Measurements from ENCODE around the gene C17orf113. TPM values are rescaled to one million over a fixed set of nuclear protein-coding genes. Genes with fewer than 3 reads are reported as not detected.

Gene C17orf113
- polyA plus RNA-seq, 1 experiment: 0.07 TPM

- peaks cover 39% of the 10 kb centered on the region for H3K27me3 ChIP-seq (ENCODE audit: control insufficient read depth, insufficient read depth, low read length)
- ChIA-PET POLR2A (no interaction called here), CTCF (no interaction called here)
- no peak overlapping the region for H3K27ac ChIP-seq (ENCODE audit: low read depth, low read length)
- no peak for DNase-seq (ENCODE audit: low read depth, low spot score)
- TF ChIP-seq, protein P1, sequence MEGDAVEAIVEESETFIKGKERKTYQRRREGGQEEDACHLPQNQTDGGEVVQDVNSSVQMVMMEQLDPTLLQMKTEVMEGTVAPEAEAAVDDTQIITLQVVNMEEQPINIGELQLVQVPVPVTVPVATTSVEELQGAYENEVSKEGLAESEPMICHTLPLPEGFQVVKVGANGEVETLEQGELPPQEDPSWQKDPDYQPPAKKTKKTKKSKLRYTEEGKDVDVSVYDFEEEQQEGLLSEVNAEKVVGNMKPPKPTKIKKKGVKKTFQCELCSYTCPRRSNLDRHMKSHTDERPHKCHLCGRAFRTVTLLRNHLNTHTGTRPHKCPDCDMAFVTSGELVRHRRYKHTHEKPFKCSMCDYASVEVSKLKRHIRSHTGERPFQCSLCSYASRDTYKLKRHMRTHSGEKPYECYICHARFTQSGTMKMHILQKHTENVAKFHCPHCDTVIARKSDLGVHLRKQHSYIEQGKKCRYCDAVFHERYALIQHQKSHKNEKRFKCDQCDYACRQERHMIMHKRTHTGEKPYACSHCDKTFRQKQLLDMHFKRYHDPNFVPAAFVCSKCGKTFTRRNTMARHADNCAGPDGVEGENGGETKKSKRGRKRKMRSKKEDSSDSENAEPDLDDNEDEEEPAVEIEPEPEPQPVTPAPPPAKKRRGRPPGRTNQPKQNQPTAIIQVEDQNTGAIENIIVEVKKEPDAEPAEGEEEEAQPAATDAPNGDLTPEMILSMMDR (IDR thresholded peaks at IDR 0.05; ENCODE audit: low read depth, low read length): no peak
- no peaks in the 10 kb centered on the region for H3K9me3 ChIP-seq (ENCODE audit: control insufficient read depth, insufficient read depth, low read length)
- H3K4me3 ChIP-seq (ENCODE audit: low read depth, low read length): no peak overlapping the region
Measured at GRCh38 chr17:42078396-42079043, 28.1 kb upstream of the C17orf113 start.

DNA sequence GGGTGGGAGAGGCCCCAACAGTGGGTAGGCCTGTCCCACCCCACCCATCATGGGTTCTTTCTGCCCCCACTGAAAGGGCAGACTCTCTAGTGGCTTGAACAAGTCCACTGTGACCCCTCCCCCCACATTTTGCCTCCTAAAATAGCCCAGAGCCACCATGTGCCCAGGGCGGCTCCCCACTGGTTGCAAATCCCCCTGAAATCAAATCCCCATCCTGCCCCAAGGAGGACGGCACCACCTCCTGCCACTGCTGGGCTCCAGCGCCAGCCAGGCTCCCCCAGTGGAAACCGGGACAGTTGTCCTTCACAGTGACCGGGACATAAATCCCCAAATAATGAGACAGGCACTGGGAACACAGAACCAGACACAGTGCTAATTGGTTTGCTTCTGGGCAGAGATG is 27.4 kb upstream of the C17orf113 start:
- no peak overlapping the region for H3K4me3 ChIP-seq (ENCODE audit: low read depth, low read length)
- peaks cover 46% of the 10 kb centered on the region for H3K27me3 ChIP-seq (ENCODE audit: control insufficient read depth, insufficient read depth, low read length)
- H3K9me3 ChIP-seq (ENCODE audit: control insufficient read depth, insufficient read depth, low read length): no peaks in the 10 kb centered on the region
- DNase-seq (ENCODE audit: low read depth, low spot score): no peak
- POLR2A ChIA-PET: no interaction called here
- CTCF ChIA-PET: no interaction called here
- no peak overlapping the region for H3K27ac ChIP-seq (ENCODE audit: low read depth, low read length)
- TF ChIP-seq, protein P1 (IDR thresholded peaks at IDR 0.05; ENCODE audit: low read depth, low read length): no peak

GRCh38 chr17:42076797-42077559 is 26.6 kb upstream of the C17orf113 start:
- peaks cover 48% of the 10 kb centered on the region for H3K27me3 ChIP-seq (ENCODE audit: control insufficient read depth, insufficient read depth, low read length)
- no peak overlapping the region for H3K27ac ChIP-seq (ENCODE audit: low read depth, low read length)
- CTCF ChIA-PET: interaction anchor here (1.1 kb wide), 1 partner anchor 9 kb away, joined by 4 read pairs; no protein-coding TSS in a partner anchor
- no peaks in the 10 kb centered on the region for H3K9me3 ChIP-seq (ENCODE audit: control insufficient read depth, insufficient read depth, low read length)
- POLR2A ChIA-PET: no interaction called here
- TF ChIP-seq, protein P1 (IDR thresholded peaks at IDR 0.05; ENCODE audit: low read depth, low read length): no peak
- DNase-seq (ENCODE audit: low read depth, low spot score): no peak
- no peak overlapping the region for H3K4me3 ChIP-seq (ENCODE audit: low read depth, low read length)

GRCh38 chr17:42075789-42076188 is 25.4 kb upstream of the C17orf113 start:
- peaks cover 59% of the 10 kb centered on the region for H3K27me3 ChIP-seq (ENCODE audit: control insufficient read depth, insufficient read depth, low read length)
- no peak for DNase-seq (ENCODE audit: low read depth, low spot score)
- ChIA-PET CTCF (no interaction called here), POLR2A (no interaction called here)
- H3K27ac ChIP-seq (ENCODE audit: low read depth, low read length): no peak overlapping the region
- no peak overlapping the region for H3K4me3 ChIP-seq (ENCODE audit: low read depth, low read length)
- H3K9me3 ChIP-seq (ENCODE audit: control insufficient read depth, insufficient read depth, low read length): no peaks in the 10 kb centered on the region
- TF ChIP-seq, protein P1 (IDR thresholded peaks at IDR 0.05; ENCODE audit: low read depth, low read length): no peak
